Activated CD4-positive, alpha-beta T cell treated with anti-CD3 and anti-CD28 coated beads for 36 hours (primary cell): Measurements from ENCODE around the gene CSF2RB. TPM values are rescaled to one million over a fixed set of nuclear protein-coding genes. Genes with fewer than 3 reads are reported as not detected.

ENCODE experiments used
- ATAC-seq: fragments of 200-7000 bp; cut with Tn5 transposase; one replicate; pipeline ENCODE4 v1.10.0; 2021; ENCODE audit warnings: mild to moderate bottlenecking, moderate library complexity
- CTCF ChIA-PET: fragments of 350-600 bp; sonication (Branson Sonifier 250); formaldehyde crosslinking; loops from one replicate; lab custom pipeline; 2021; ENCODE audit warnings: antibody characterized with exemption; lab: Charles Lee
- POLR2A ChIA-PET: fragments of 350-600 bp; sonication (Branson Sonifier 250); formaldehyde crosslinking; loops from one replicate; lab custom pipeline; 2021; ENCODE audit warnings: antibody characterized with exemption, inconsistent platforms; lab: Charles Lee
- DNase-seq: peaks from one replicate; pipeline ENCODE4 v3.0.0-alpha.2; 2020
- H3K27ac Mint-ChIP-seq: one replicate; pipeline ENCODE4 v1.8.0; 2021; ENCODE audit warnings: mixed read lengths
- H3K27me3 Mint-ChIP-seq: one replicate; pipeline ENCODE4 v1.8.0; 2021; ENCODE audit warnings: mixed read lengths
- H3K36me3 Mint-ChIP-seq: one replicate; pipeline ENCODE4 v1.8.0; 2021; ENCODE audit warnings: low read depth, mixed read lengths
- H3K4me1 Mint-ChIP-seq: one replicate; pipeline ENCODE4 v1.8.0; 2021; ENCODE audit warnings: mixed read lengths
- H3K4me3 Mint-ChIP-seq: one replicate; pipeline ENCODE4 v1.8.0; 2021; ENCODE audit warnings: mild to moderate bottlenecking, moderate library complexity, mixed read lengths
- H3K9me3 Mint-ChIP-seq: one replicate; pipeline ENCODE4 v1.8.0; 2021; ENCODE audit warnings: low read depth, mixed read lengths
- intact Hi-C, 2 experiments: fragments of 100-400 bp; cut with DNase I in 1 of 2; cut with micrococcal nuclease in 1 of 2; formaldehyde crosslinking; loops; one replicate each; pipeline versions ENCODE4 v1.14.2 to v1.15.1; 2022 to 2024; cut with DNase I, micrococcal nuclease
- total RNA-seq, 2 experiments: library from RNA; stranded (reverse); gene quantifications; one replicate each; pipeline ENCODE4 v1.2.3, GENCODE V29; 2021

Gene CSF2RB
- total RNA-seq, 2 experiments from 2014 or later = 0.30 to 0.54 TPM

DNA sequence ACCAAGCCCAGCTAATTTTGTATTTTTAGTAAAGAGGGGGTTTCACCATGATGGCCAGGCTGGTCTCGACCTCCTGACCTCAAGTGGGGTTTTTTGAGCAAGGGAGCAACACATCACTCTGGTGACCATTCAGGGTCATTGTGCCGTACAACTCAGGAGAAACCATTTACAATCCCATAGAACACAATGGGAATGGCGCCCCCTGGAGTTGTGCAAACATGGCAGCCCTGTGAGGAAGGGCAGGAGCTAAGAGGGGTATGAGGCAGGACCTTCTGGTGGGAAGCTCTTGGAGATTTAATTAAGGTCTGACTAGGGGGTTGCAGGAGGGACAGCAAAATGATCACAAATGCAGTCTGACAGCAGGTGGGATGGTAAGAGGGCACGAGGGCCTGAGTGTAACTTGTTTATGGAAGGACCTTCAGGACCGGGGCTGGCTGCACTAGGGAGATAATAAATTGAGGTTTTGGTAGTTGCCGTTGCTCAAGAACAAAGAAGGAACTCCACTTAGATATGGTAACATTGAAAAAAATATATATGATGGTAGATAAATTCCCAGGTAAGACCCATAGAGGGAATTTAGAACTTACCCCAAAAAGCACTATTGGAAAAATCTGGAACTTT, 9.1 kb upstream of the CSF2RB start:
- Mint-ChIP-seq H3K36me3 (no peaks in the 10 kb centered on the region), H3K9me3 (no peaks in the 10 kb centered on the region), H3K4me3 (no peak overlapping the region), H3K27ac (no peak overlapping the region), H3K27me3 (peaks cover 34% of the 10 kb centered on the region), H3K4me1 (peaks cover 3% of the 10 kb centered on the region)
- intact Hi-C loops = no loop called here
- ChIA-PET CTCF (interaction anchor here (0.9 kb wide), 1 partner anchor 156 kb away, joined by 4 read pairs; no protein-coding TSS in a partner anchor), POLR2A (interaction anchor here (0.7 kb wide), 1 partner anchor 35 kb away, joined by 3 read pairs; no protein-coding TSS in a partner anchor)
- ATAC-seq (no peak), DNase-seq (no peak)

- Mint-ChIP-seq H3K27ac (no peak overlapping the region), H3K4me3 (no peak overlapping the region), H3K9me3 (no peaks in the 10 kb centered on the region), H3K36me3 (no peaks in the 10 kb centered on the region), H3K27me3 (peaks cover 32% of the 10 kb centered on the region), H3K4me1 (no peaks in the 10 kb centered on the region)
- POLR2A ChIA-PET = no interaction called here
- no peak for ATAC-seq
- DNase-seq = no peak
- CTCF ChIA-PET = interaction anchor here (0.6 to 2.3 kb wide), 4 partner anchors 36 to 783 kb away, joined by 3 to 5 read pairs (median 3); no protein-coding TSS in a partner anchor
- intact Hi-C loops = no loop called here
Measured at GRCh38 chr22:36907253-36908195, 5.9 kb upstream of the CSF2RB start.

DNA sequence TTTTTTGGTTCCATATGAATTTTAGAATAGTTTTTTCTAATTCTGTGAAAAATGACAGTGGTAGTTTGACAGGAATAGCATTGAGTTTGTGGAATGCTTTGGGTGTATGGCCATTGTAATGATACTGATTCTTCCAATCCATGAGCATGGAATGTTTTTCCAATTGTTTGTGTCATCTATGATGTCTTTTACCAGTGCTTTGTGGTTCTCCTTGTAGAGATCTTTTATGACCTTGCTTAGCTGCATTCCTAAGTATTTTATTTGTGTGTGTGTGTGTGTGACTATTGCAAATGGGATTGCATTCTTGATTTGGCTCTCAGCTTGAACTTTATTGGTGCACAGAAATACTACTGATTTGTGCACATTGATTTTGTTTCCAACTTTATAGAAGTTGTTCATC, 3.0 kb upstream of the CSF2RB start:
- intact Hi-C loops = no loop called here
- Mint-ChIP-seq H3K4me3 (no peak overlapping the region), H3K27me3 (peaks cover 24% of the 10 kb centered on the region), H3K36me3 (no peaks in the 10 kb centered on the region), H3K4me1 (no peaks in the 10 kb centered on the region), H3K27ac (no peak overlapping the region), H3K9me3 (no peaks in the 10 kb centered on the region)
- ChIA-PET POLR2A (no interaction called here), CTCF (interaction anchor here (0.7 kb wide), 1 partner anchor 18 kb away, joined by 3 read pairs; no protein-coding TSS in a partner anchor)
- DNase-seq (no peak), ATAC-seq (no peak)

GRCh38 chr22:36911887-36912661, 1.4 kb upstream of the CSF2RB start:
- no peaks in the 10 kb centered on the region for H3K36me3 Mint-ChIP-seq
- ChIA-PET POLR2A (no interaction called here), CTCF (no interaction called here)
- peaks cover 24% of the 10 kb centered on the region for H3K27me3 Mint-ChIP-seq
- no peaks in the 10 kb centered on the region for H3K9me3 Mint-ChIP-seq
- no peaks in the 10 kb centered on the region for H3K4me1 Mint-ChIP-seq
- ATAC-seq (no peak), DNase-seq (no peak)
- no peak overlapping the region for H3K27ac Mint-ChIP-seq
- intact Hi-C loops = no loop called here
- H3K4me3 Mint-ChIP-seq = no peak overlapping the region

DNA sequence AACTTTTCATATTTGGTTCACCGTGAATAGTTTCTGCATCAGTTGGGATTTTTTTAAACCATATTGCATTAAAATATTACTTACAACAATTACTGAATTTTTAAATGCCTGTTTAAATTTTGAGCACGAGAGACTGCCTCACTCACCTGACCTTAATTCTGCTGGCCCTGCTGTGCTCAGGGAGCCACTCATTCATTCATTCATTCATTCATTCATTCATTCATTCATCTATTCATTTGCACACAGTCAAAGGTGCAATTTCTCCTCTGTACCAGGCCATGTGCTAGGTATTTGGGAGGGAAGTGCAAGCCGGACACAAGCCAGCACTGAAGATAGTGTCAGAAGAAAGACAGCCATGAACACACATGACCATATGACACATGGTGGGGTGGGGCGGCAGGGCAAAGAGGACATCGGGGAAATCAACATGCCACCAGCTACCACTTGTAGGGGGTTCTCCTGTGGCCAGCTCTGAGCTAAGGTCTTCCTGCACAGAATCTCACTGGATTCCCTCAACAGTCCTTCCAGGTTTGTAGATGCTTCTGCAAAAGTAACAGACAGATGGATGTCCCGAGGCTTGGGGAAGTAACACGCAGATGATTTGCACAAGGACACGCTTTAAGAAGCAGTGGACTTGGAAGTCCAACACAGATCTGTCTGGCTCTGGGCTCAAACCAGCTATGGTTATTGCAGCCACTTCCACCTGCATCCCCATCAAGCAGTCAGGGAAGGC, 568 bp upstream of the CSF2RB start:
- no peaks in the 10 kb centered on the region for H3K9me3 Mint-ChIP-seq
- no peaks in the 10 kb centered on the region for H3K4me1 Mint-ChIP-seq
- ATAC-seq (no peak), DNase-seq (no peak)
- POLR2A ChIA-PET = no interaction called here
- H3K4me3 Mint-ChIP-seq = no peak overlapping the region
- peaks cover 20% of the 10 kb centered on the region for H3K27me3 Mint-ChIP-seq
- no peak overlapping the region for H3K27ac Mint-ChIP-seq
- CTCF ChIA-PET = no interaction called here
- intact Hi-C loops = no loop called here
- H3K36me3 Mint-ChIP-seq = no peaks in the 10 kb centered on the region

- no peaks in the 10 kb centered on the region for H3K36me3 Mint-ChIP-seq
- H3K27ac Mint-ChIP-seq = no peak overlapping the region
- no peak overlapping the region for H3K4me3 Mint-ChIP-seq
- DNase-seq (no peak), ATAC-seq (no peak)
- ChIA-PET POLR2A (no interaction called here), CTCF (interaction anchor here (0.7 to 1.3 kb wide), 2 partner anchors 17 to 61 kb away, joined by 3 to 6 read pairs; no protein-coding TSS in a partner anchor)
- H3K27me3 Mint-ChIP-seq = peaks cover 15% of the 10 kb centered on the region
- no peaks in the 10 kb centered on the region for H3K9me3 Mint-ChIP-seq
- no peaks in the 10 kb centered on the region for H3K4me1 Mint-ChIP-seq
- intact Hi-C loops = no loop called here
Measured at GRCh38 chr22:36914390-36914752, 943 bp downstream of the CSF2RB start.

GRCh38 chr22:36916034-36916433, 2.6 kb downstream of the CSF2RB start:
- Mint-ChIP-seq H3K4me3 (no peak overlapping the region), H3K36me3 (no peaks in the 10 kb centered on the region), H3K27me3 (peaks cover 13% of the 10 kb centered on the region), H3K9me3 (no peaks in the 10 kb centered on the region), H3K27ac (no peak overlapping the region), H3K4me1 (no peaks in the 10 kb centered on the region)
- ATAC-seq (no peak), DNase-seq (no peak)
- ChIA-PET POLR2A (no interaction called here), CTCF (no interaction called here)
- intact Hi-C loops = no loop called here

DNA sequence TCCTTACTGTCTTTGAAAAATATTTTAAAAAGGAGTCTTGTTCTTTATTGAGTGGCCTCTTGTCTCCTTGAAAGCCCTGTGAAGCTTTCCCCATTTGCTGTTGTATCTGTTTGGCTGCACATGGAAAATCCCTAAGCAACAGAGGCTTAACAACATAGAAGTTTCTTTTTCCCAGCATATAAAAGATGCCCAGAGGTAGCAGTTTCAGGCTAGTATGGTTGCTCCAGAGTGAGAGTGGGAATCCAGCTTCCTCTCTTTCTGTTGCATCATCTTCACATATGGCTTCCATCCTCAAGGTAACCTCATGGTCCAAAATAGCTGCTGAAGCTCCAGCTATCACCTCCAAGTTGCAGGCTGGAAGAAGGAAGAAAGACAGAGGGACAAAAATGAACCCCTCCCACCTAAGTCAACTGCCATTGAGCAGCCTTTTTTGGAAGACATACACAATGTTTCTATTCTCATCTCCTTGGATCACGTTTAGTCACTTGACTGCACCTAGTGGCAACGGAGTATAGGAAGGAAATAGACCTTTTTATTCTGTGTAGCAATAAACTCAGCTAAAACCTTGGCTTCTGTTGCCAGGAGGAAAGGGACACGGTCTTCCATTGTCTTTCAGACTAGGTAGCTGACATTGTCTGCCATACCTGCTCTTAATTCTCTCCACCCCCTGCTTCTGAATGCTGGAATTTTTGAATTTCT, 5.3 kb downstream of the CSF2RB start:
- POLR2A ChIA-PET = no interaction called here
- DNase-seq (no peak), ATAC-seq (no peak)
- no peak overlapping the region for H3K4me3 Mint-ChIP-seq
- H3K27ac Mint-ChIP-seq = no peak overlapping the region
- H3K4me1 Mint-ChIP-seq = no peaks in the 10 kb centered on the region
- no peaks in the 10 kb centered on the region for H3K9me3 Mint-ChIP-seq
- H3K27me3 Mint-ChIP-seq = peaks cover 7% of the 10 kb centered on the region
- CTCF ChIA-PET = interaction anchor here (0.7 to 0.8 kb wide), 3 partner anchors 43 to 143 kb away, joined by 3 read pairs; partner anchors contain the start of gene IFT27
- intact Hi-C loops = no loop called here
- no peaks in the 10 kb centered on the region for H3K36me3 Mint-ChIP-seq

- Mint-ChIP-seq H3K4me3 (no peak overlapping the region), H3K27me3 (peaks cover 5% of the 10 kb centered on the region), H3K4me1 (no peaks in the 10 kb centered on the region), H3K27ac (no peak overlapping the region), H3K9me3 (no peaks in the 10 kb centered on the region), H3K36me3 (no peaks in the 10 kb centered on the region)
- DNase-seq (peak; percentile 25), ATAC-seq (peak; percentile 33)
- CTCF ChIA-PET = no interaction called here
- intact Hi-C loops = no loop called here
- POLR2A ChIA-PET = no interaction called here
Measured at GRCh38 chr22:36921309-36922104, 8.1 kb downstream of the CSF2RB start.

DNA sequence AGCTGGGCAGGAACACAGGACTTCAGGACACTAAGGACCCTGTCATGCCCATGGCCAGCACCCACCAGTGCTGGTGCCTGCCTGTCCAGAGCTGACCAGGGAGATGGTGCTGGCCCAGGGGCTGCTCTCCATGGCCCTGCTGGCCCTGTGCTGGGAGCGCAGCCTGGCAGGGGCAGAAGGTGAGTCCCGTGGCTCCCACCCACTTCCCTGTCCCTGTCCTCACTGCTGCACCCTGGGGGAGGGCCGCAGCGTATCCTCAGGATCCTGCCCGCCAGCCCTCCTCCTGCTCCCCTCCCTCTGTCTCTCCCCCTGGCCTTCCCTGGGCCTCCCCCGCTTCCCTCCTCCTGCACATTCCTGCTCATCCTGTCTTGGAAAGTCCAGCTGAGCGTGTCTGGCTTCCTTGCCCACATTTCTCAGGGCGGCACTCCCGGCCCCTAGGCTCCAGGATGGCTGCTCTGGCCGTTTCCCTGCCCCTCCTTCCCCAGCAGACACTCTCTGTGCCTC, 8.7 kb downstream of the CSF2RB start:
- Mint-ChIP-seq H3K36me3 (no peaks in the 10 kb centered on the region), H3K4me1 (no peaks in the 10 kb centered on the region), H3K9me3 (no peaks in the 10 kb centered on the region), H3K27ac (no peak overlapping the region), H3K4me3 (no peak overlapping the region), H3K27me3 (peaks cover 5% of the 10 kb centered on the region)
- ATAC-seq (no peak), DNase-seq (no peak)
- intact Hi-C loops = no loop called here
- CTCF ChIA-PET = no interaction called here
- POLR2A ChIA-PET = no interaction called here
